Inflammatory macrophage treated with lipopolysaccharide for 4 hours (primary cell): ENCODE results near the gene TMEM269.
"Not testable (repeated sequence)": the region's sequence is repeated elsewhere in the genome, so short reads cannot be mapped to it uniquely, and the experiment has no call there.

ENCODE experiments used
- DNase-seq: peaks from one replicate; pipeline ENCODE4 v3.0.0-alpha.2; 2020

The TMEM269 gene

DNA sequence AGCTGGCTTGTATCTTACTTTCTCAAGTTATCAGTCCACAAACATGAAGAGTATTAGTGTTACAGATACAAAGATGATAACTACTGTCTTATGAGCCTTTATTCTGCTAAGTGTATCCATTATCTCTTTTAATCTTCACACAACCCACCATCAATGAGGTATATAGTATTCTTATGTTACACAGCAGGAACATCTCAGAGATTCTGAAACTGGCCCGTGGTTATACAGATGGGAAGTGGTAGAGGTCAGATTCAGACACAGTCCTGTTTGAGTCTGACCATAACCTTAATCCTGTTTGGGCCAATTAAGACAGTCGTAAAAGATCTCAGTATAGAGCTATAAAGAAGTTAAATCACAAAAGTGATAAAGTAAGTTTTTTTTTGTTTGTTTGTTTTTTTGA, 5.1 kb upstream of the TMEM269 start:
- no peak for DNase-seq

DNA sequence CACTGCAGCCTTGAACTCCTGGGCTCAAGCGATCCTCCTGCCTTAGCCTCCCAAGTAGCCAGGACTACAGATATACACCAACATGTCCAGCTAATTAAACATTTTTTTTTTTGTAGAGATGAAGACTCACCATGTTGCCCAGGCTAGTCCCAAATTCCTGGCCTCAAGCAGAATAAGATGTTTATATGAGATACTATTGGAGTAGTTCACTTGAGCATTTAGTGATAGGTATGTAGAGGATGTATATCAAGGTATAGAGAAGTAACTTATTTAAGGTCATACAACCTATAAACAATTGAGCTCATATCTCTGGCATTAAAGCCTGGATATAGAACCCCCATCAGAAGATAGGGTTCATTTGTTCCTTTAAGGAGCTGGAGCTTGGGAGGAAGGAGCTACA, 4.6 kb upstream of the TMEM269 start:
- DNase-seq = no peak

DNA sequence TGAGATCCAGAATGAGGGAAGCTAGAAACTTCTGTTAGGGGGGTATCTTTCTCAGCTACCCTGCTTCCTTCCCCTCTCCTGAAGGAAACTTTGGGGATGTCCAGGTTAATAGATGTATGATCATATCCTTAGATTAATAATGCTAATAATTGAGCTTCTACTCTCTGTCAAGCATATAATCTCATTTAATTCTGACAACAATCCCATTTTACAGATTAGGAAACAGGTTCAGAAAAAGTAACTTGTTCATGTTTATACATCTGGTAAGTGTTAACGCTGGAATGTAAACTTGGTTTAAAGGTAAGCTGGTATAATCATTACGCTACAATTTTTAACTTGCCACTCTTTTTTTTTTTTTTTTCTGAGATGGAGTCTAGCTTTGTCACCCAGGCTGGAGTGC, 1.7 kb upstream of the TMEM269 start:
- DNase-seq = no peak

DNA sequence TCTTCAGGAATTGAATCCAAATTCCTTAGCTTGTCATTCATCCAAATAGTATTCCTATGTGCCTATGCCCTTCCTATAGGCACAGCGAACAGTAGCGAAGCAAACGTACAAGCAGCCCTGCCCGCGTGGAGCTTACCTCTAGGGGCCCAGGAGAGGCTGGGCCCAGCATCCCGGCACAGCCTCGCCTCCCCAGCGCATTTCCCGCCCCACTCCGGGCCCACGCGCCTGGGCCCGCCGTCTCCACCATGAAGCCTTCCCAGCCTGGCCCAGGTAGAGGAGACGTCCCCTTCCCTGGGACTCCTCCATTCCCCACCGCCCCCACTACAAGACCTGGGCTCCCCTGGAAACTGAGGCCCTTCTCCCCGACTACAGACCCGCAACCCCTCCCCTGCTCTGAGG, 245 bp upstream of the TMEM269 start:
- DNase-seq = no peak

DNA sequence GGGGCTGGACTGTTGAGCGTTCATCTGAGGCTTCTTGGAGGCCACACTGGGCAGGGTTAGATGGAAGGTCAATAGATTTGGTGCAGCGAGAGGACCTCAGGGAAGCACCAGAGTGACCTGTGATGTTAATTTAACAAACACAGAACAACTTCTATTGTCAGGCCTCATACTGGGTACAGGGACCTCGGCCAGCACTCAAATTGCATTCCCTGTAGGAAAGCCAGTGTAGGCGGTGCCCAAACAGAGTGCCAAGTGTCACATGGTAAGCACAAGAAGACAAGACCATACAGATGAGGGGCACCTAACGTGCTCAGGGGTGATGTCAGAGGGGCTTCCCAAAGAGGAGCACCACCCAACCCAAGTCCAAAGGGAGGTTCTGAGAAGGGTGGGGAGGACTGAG, 1.3 kb downstream of the TMEM269 start:
- DNase-seq = no peak

DNA sequence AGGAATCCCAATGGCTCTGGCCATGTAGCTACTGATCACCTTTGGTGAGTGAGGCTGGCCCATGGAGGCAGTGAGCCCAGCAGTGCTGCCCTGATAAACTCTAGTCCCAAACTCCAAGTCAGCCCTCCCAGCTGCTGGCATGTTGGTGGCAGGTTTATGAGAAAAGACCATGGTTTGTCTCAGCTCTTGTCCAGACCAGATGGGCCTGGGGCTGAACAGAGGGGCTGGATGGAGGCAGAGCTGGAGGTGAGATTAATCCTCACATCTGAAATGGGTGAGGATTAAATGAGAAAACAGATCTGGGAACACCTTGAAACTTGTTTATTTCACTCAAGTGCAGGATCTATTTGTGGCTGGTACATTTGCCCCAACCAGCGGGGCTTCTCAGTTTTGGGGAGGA, 3.2 kb downstream of the TMEM269 start:
- no peak for DNase-seq

DNA sequence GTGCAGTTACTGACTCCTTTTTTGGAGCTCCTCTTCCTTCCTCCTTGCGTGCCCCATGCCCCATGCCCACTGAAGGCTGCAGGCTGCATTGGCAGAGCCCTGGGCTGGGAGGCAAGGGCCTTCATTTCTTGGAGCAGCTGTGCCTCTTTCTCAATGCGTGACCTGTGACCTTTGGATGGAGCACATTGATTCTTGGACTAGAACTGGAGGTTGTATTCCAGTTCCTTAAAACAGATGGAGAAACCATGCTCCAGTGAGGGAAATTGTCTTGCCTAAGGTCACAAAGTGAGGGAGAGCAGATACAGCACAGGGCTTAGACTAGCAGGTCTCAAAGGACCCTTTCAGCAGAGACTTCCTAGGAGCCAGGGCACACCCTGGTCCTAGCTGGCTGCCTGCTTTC, 9.0 kb downstream of the TMEM269 start:
- no peak for DNase-seq

DNA sequence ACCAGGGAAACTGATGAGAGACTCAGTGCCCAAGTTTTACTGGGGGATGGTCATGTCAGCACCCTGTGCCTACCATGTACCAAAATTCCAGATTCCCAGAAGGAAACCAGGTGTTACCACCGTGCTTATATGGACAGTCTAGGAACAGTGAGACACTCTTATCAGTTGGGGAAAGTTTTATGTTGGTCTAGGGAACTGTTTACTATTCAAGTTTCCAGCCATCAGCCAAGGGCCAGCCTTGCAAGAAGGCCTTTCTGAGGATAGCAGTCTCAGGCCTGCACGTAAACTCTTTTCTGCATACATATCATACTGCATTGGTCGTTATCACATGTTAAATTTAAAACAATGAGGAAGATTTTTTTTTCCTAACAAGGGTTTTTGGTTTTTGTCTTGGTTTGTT, 12.6 kb downstream of the TMEM269 start:
- no peak for DNase-seq

DNA sequence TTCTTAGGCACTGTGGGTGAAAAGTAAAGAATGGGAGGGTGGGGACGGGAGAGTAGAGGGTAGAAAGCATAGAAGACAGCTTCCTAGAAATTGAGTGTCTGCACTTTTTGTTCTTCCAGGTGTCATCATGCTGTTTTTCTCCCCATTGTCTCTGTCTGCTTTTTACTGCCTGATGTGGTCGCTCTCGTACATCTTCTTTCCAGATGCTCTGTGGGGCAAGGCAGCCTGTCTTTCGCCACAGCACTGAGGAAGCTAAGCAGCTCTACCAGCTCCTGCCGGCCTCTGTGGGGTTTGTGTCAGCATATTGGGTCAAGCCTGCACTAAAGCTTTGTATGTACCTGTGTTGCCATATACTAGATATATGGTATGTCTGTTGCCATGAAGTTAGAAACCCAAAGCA, 13.2 kb downstream of the TMEM269 start:
- no peak for DNase-seq

DNA sequence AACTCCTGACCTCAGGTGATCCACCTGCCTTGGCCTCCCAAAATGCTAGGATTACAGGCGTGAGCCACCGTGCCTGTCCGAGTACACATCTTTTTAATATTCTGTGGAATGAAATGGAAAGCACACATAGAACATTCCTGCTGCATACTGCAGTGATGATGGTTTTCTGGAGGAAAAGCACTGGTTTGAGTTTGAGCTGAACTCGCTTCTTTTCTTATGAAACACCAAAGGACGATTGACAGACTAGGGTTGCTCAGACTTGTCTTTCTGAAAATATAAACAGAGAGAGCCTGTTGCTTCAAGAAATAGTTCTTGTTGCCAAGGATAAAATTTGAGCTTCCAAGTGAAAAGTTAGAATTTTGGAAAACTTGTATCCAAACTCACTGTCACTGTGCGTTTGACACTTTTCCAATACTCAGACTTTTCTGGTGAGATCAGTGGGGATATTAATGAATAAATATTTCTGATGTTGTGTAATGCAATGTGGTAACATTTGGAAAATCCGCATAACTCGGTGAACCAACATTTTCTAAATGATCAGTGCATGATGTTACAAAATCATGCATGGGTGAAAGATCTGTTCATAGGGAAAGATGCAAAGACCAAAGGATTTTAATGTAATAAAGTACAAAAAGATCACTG, 17.2 kb downstream of the TMEM269 start:
- DNase-seq = no peak

DNA sequence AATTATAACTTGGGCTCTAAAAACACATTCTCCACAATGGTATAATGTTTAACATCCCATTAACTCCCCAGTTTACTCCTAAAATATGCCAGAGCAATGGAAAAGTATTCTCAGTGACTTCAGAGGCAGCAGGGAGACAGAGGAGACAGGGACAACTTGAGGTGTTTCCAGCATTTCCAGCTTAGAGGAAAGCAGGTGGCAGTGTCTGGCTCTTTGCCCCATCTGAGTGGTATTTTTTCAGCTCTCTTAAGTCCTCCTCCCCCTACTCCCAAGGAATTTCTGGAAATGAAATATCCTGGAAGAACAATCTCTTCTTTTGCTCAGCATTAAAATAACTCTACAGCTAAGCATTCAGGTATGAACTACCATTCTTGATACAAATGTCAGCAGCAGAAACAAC, 21.4 kb downstream of the TMEM269 start:
- DNase-seq = no peak

DNA sequence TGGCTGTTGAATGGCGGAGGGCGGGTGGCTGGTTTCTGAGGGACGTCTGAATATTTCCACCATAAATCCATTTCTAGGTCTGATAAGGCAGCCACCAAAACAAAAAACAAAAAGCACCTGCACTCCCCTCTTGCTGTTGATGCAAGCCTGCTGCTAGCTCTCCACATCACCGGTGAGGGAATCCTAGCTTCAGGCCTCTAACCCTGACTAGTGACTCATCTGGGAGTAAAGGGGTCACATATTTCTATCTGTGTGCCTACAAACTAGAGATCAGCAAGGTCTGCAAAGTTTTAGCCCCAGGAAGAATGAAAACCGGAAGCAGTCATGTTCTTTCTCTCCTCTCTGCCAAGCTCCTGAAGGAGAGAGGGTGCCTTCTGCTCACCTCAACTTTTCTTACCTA, 21.8 kb downstream of the TMEM269 start:
- no peak for DNase-seq

DNA sequence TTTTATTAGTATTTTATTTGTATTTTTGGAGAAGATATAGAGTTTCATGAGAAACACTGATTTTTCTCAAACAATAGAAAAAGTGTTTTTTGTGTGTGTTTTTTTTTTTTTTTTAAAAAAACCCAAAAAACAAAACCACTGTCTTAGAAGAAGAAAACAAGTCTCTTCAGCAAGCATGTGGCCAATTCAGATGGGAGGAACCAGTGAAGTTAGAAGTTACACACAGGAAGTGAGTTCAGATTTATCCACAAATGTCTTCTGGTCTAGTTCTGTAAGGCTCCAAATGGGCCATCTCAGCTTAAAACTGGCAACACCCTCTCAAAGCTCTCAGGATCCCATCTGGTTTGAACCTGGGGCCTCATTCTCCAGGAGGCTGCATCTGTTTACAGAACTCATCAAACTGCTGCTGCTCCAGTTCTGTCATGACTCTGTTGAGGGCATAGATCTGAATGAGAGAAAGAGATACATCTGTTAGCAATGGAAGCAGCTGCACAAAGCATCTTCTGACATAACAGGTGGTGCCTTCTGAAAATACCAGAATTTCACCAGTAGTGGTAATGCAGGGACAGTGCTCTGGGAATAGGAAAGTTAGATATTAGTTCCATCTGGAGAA, 22.4 kb downstream of the TMEM269 start:
- DNase-seq = no peak

DNA sequence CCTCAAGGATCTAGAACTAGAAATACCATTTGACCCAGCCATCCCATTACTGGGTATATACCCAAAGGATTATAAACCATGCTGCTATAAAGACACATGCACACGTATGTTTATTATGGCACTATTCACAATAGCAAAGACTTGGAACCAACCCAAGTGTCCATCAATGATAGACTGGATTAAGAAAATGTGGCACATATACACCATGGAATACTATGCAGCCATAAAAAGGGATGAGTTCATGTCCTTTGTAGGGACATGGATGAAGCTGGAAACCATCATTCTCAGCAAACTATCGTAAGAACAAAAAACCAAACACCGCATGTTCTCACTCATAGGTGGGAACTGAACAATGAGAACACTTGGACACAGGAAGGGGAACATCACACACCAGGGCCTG, 30.0 kb downstream of the TMEM269 start:
- not testable (repeated sequence) for DNase-seq

DNA sequence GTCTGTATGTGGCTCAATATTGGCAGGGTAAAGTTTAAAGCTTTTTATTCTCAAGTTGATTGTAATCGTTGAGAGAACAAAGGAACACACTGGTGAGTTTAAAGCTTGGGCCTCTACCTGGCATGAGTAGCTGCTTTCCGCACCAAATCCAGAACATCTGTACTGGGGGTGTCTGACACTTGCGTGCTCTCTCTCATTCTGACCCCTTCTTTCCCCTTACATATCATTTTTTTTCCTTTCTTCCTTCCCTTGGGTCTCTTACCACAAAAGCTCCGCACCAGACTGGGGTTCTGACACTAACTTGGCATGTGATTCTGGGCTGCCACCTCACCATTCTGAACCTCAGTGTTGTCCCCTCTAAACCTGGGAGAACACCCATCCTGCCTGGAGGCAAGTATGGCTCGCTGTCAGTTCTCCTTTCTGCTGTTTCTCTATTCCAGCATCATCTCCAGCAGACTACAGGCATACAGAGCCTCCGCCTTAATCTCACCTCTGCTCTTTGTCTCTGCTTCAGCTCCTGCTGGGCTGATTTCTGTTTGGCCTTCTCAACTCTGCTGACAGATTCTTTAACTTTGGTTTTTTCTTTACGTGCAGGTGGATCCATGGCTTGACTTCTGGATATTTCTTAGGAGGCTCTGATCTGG, 31.3 kb downstream of the TMEM269 start:
- DNase-seq = no peak

DNA sequence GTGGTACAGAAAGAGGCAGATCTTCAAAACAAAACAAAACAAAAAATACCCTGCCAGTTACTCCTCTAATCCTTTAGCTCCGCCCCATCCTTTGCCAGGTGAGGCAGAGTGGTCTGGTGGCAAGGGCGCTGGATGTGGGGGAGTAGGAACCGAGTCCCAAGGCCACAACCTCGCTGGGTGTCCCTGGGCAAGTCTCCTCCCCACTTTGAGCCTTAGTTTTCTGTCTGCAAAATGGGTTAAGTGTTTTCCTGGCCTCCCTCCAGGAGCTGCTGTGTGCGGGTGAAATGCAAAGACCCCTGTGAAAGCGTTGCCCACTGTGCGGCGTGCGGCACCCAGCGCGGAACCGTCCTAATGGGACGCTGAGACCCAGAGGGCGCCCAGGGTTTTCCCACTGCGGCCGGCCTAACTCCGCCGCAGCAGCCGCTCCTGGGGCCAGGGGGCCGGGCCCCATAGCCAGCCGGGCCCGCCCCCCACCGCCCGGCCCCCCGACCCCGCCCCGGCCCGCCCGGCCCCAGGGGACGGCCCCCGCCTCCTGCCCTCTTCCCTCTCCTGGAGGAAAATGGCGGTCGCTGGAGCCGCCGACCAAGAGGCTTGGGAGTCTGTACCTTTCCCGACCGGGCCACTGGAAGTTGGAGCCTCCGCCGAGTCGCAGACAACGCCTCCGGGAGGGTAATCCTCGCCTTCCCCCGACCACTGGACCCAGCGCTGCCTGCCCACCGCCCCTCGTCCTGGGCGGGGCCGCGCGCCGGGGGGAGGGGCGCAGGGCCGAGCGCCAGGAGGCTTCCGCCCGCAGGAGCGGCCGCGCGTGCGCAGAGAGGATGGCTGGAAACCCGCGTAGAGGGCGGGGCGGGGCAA, 32.0 kb downstream of the TMEM269 start, which contains the start of the genes ERMAP and SVBP:
Gene ERMAP (plus strand): TSS at position 538 of the 855 bp plus-strand sequence. CDS start 13,327 bp downstream, outside the sequence.
Gene SVBP (minus strand): TSS at position 813 of the 855 bp plus-strand sequence. CDS start 853 bp downstream, outside the sequence.
- peak; percentile 91 for DNase-seq

DNA sequence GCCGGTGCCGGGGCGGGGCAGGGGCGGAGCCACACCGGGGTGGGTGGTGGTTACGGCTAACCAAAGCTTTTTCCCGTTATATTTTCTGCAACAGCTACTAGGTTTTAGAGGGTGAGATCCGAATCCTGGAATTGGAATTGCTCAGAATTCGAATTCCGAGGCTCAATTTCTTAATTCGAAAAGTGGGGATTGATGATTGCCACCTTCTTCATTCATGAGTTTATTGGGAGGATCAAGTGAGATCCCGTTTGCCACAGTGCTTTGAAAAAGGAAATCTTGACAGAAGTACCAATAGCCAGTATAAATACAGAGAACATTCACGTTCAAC, 32.6 kb downstream of the TMEM269 start:
- DNase-seq = no peak

DNA sequence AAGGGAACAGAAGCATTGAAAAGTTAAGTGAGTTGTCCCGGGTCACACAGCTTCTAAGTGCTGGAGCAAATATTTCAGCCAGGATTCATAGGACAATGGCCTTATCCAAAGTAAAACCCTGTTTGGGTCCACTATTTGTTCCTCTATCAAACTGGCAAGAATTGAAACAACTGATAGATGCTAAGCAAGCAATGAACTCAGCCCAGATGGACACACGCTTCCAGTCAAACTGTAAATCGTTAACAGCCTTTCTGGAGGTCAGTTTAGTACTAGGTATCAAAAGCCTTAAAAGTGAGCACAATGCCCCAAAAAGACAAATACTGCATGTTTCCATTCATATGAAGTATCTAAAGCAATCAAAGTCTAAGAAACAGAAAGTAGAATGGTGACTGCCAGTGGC, 33.2 kb downstream of the TMEM269 start:
- DNase-seq = no peak

DNA sequence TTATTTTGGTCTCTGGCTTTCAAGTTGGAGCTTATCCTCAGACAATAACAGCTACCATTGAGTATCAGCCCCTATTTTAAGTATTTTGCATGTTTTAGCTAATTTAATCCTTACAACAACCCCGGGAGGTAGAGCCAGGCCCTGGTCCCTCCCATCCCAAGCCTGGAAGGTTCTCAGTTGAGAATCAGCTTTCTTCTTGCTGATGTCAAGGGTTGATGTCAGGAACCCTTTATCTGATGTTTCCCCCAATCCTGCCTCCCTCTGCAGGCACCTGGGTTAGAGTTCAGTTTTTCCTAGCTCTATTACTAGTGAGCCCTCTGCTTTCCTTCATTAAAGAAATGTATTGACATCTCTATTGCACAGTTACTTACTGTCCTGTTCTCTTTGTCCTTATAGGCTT, 36.0 kb downstream of the TMEM269 start:
- DNase-seq = no peak

DNA sequence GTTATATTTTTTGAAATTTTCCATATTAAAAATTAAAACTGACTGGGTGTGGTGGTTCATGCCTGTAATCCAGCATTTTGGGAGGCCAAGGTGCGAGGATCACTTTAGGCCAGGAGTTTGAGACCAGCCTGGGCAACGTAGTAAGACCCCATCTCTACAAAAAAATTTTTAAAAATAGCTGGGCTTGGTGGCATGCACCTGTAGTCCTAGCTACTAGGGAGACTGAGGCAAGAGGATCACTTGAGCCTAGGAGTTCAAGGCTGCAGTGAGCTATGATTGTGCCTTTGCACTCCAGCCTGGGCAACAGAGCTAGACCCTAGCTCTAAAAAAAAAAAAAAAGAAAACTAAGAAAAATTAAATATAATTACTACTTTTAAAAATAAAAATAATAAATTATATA, 36.9 kb downstream of the TMEM269 start:
- DNase-seq = no peak

DNA sequence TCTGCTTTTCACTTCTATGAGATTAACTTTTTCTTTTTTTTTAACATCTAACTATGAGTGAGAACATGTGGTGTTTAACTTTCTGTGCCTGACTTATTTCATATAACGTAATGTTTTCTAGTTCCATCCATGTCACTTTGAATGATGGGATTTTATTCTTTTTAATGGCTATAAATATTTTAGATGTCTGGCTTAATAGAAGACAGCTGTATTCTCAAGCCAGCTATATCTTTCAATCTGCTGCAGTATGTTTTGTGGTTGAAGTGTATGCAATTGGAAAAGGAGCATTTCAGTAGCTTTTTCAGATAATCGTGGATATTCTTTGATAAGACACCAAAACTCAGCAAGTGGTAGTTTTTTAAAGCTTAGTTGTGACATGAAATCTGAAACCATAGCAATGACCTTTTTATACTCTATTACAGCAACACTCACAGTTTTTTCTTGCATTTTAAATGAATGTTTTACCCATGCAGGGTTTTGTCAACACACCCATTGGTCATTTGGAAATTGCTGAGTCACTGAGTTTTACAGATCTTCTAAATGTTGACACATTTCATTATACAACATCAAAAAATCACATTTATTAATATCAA, 38.1 kb downstream of the TMEM269 start:
- peak; percentile 55 for DNase-seq

DNA sequence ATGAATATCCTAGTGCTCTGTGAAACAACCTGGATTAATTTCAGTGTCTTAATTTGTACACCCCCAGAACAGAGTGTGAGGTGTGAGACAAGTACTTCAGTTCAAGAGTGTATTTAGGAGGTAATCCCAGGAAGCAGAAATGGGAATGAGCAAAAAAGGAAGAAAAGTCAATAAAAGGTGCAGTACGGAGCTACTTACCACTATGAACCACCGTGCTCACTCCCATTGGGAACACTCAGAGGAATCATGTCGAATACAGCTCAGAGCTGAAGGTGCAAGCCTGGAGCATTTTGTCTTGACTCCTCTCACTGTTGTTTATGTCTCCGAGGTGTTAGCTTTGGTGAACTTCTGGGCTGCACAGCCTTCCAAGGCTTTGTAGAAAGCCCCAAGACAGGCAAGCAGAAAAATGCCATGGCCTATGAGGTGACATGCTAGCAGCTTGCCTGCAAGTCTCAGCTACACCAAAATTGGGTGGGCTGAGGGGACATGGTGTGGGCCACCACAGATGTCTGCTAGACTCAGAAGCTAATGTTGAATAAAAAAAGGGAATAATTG, 39.8 kb downstream of the TMEM269 start:
- no peak for DNase-seq
